ENCODE results near the gene LRRC37A. TPM values are rescaled to one million over a fixed set of nuclear protein-coding genes. Genes with fewer than 3 reads are reported as not detected.
"Not testable (repeated sequence)": the region's sequence is repeated elsewhere in the genome, so short reads cannot be mapped to it uniquely, and the experiment has no call there.

The LRRC37A gene
- total RNA-seq, 1 experiment from 2014 or later = 1.3 TPM

DNA sequence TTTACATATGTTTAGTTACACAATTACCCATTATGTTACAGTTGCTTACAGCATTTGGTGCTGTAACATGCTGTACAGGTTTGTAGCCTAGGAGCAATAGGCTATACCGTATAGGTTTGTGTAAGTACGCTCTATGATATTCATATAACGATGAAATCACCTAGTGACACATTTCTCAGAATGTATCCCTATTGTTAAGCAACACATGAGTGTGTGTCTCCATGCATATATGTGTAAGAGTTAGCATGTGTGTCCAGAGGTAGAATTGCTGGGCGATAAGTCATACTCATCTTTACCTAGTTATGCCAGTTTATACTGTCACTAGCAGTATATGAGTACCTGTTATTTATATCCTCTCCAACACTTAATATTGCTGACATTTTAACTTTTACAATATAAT lies 88.2 kb downstream of the LRRC37A start:
- POLR2A ChIA-PET (ENCODE audit: unreplicated experiment); H3K9me2 ChIP-seq (ENCODE audit: insufficient read depth); H3F3A ChIP-seq (ENCODE audit: insufficient read depth, low read depth); H3K36me3 ChIP-seq (ENCODE audit: low read depth); H3K4me1 ChIP-seq (replicated peaks; ENCODE audit: insufficient read depth); CTCF ChIA-PET; H3K27me3 ChIP-seq (ENCODE audit: insufficient read depth, low read depth); H3K79me2 ChIP-seq (ENCODE audit: low read depth); H3K4me3 ChIP-seq; H3K27ac ChIP-seq; DNase-seq; intact Hi-C loops (cut with micrococcal nuclease; ENCODE audit: unreplicated experiment); H2AFZ ChIP-seq; H3K9me3 ChIP-seq (ENCODE audit: insufficient read depth, low read depth); H3K4me2 ChIP-seq; BruUV-seq (replicated peaks); H4K20me1 ChIP-seq (ENCODE audit: insufficient read depth): not testable (repeated sequence)

DNA sequence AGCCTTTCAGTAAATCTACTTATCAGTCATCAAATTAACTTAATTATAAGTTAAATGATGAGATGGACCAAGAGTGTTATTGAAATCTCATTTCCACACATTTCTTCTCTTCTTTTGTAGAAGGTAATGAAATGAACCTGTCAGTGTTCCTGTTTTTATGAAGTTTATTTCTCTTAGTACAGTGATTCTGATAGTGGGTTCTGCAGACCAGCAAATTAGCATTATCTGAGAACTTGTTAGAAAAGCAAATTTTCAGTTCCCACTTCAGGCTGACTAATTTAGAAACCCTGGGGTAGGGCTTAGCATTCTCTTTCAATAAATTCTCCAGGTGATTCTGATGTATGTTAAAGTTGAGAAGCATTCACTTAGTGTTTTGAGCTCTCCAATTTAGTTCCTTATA lies 90.6 kb downstream of the LRRC37A start:
- DNase-seq; CTCF ChIA-PET; BruUV-seq (replicated peaks); H3K27ac ChIP-seq; H3F3A ChIP-seq (ENCODE audit: insufficient read depth, low read depth); POLR2A ChIA-PET (ENCODE audit: unreplicated experiment); H3K9me2 ChIP-seq (ENCODE audit: insufficient read depth); H2AFZ ChIP-seq; H3K4me3 ChIP-seq; H3K27me3 ChIP-seq (ENCODE audit: insufficient read depth, low read depth); H3K4me1 ChIP-seq (replicated peaks; ENCODE audit: insufficient read depth); H3K9me3 ChIP-seq (ENCODE audit: insufficient read depth, low read depth); H3K36me3 ChIP-seq (ENCODE audit: low read depth); H4K20me1 ChIP-seq (ENCODE audit: insufficient read depth); H3K4me2 ChIP-seq; intact Hi-C loops (cut with micrococcal nuclease; ENCODE audit: unreplicated experiment); H3K79me2 ChIP-seq (ENCODE audit: low read depth): not testable (repeated sequence)

Other genes with a start within 250 kb of the LRRC37A start
- gene KANSL1, start 101.7 kb upstream of the LRRC37A start, total RNA-seq (2021) = 42.6 and 52.5 TPM in 2 replicates
- gene ARL17B, start 66.6 kb downstream of the LRRC37A start, total RNA-seq (2021) = 32.1 and 35.0 TPM in 2 replicates
- 7.7 and 10.9 TPM in 2 replicates for gene LRRC37A2, start 217.3 kb downstream of the LRRC37A start, total RNA-seq (2021)